Neural progenitor cell (in vitro differentiated cells): Measurements from ENCODE around the gene PRUNE1. TPM values are rescaled to one million over a fixed set of nuclear protein-coding genes. Genes with fewer than 3 reads are reported as not detected.

Experiments
- DNase-seq: peaks from one replicate; pipeline ENCODE4 v3.0.0-alpha.2; 2016; ENCODE audit warnings: low spot score
- H2AFZ ChIP-seq: fragments of 200-600 bp; sonication (generic); replicated peaks from 2 replicates; pipeline ENCODE4 v1.6.1; 2016; ENCODE audit warnings: antibody characterized with exemption
- H3F3A ChIP-seq: fragments of 200-600 bp; sonication (generic); 2 replicates; pipeline ENCODE4 v1.6.1; 2016; ENCODE audit warnings: antibody characterized with exemption, low read depth
- H3K27ac ChIP-seq: fragments of 200-600 bp; sonication (generic); 2 replicates; pipeline ENCODE4 v1.5.1; 2016; ENCODE audit warnings: mild to moderate bottlenecking
- H3K27me3 ChIP-seq: fragments of 200-600 bp; sonication (generic); 2 replicates; pipeline ENCODE4 v1.6.1; 2016; ENCODE audit warnings: mild to moderate bottlenecking, moderate library complexity
- H3K36me3 ChIP-seq: fragments of 200-600 bp; sonication (generic); 2 replicates; pipeline ENCODE4 v1.5.1; 2016
- H3K4me1 ChIP-seq: fragments of 200-600 bp; sonication (generic); 2 replicates; pipeline ENCODE4 v1.6.1; 2016; ENCODE audit warnings: mixed run types
- H3K4me2 ChIP-seq: fragments of 200-600 bp; sonication (generic); 2 replicates; pipeline ENCODE4 v1.6.1; 2016
- H3K4me3 ChIP-seq: fragments of 200-600 bp; sonication (generic); 2 replicates; pipeline ENCODE4 v1.5.1; 2016
- H3K79me2 ChIP-seq: fragments of 200-600 bp; sonication (generic); 2 replicates; pipeline ENCODE4 v1.6.1; 2016; ENCODE audit warnings: low read depth
- H3K9ac ChIP-seq: fragments of 200-600 bp; sonication (generic); 2 replicates; pipeline ENCODE4 v1.6.1; 2016
- H3K9me3 ChIP-seq: fragments of 200-600 bp; sonication (generic); 2 replicates; pipeline ENCODE4 v1.5.1; 2016; ENCODE audit warnings: low read depth
- H4K20me1 ChIP-seq: fragments of 200-600 bp; sonication (generic); 2 replicates; pipeline ENCODE4 v1.6.1; 2016; ENCODE audit warnings: low read depth
- H3K27ac Mint-ChIP-seq: 3 replicates; pipeline ENCODE4 v1.8.0; 2021; ENCODE audit warnings: mixed read lengths
- H3K27me3 Mint-ChIP-seq: 2 replicates; pipeline ENCODE4 v1.8.0; 2022; ENCODE audit warnings: low read depth, mild to moderate bottlenecking, inconsistent platforms, moderate library complexity, mixed read lengths; ENCODE audit not compliant: insufficient read depth
- H3K36me3 Mint-ChIP-seq: 3 replicates; pipeline ENCODE4 v1.8.0; 2021; ENCODE audit warnings: mixed read lengths
- H3K4me1 Mint-ChIP-seq: 3 replicates; pipeline ENCODE4 v1.8.0; 2021; ENCODE audit warnings: mixed read lengths
- H3K4me3 Mint-ChIP-seq: 3 replicates; pipeline ENCODE4 v1.8.0; 2021; ENCODE audit warnings: mild to moderate bottlenecking, moderate library complexity, mixed read lengths
- H3K9me3 Mint-ChIP-seq: 3 replicates; pipeline ENCODE4 v1.8.0; 2020; ENCODE audit warnings: mixed read lengths
- CTCF ChIP-seq: fragments of 200-600 bp; sonication (generic); IDR thresholded peaks from 2 replicates; pipeline ENCODE4 v1.5.1; 2017; ENCODE audit warnings: antibody characterized with exemption, mild to moderate bottlenecking
- EZH2 ChIP-seq: fragments of 200-600 bp; sonication (generic); IDR thresholded peaks from 2 replicates; pipeline ENCODE4 v1.6.1; 2017; ENCODE audit warnings: antibody characterized with exemption, mild to moderate bottlenecking, moderate library complexity
- EZH2phosphoT487 ChIP-seq: fragments of 200-600 bp; sonication (generic); IDR thresholded peaks from 2 replicates; pipeline ENCODE4 v1.6.1; 2017; ENCODE audit warnings: antibody characterized with exemption
- total RNA-seq: library from RNA; depleted of rRNA; stranded (reverse); fragments of >200 nt; gene quantifications from 2 replicates; pipeline ENCODE4 v1.2.3, GENCODE V29; 2015; ENCODE audit warnings: low replicate concordance

PRUNE1 gene
- total RNA-seq, 1 donor from 2014 or later, result 27.0 TPM

- H3K79me2 ChIP-seq, result peaks cover 11% of the 10 kb centered on the region
- Mint-ChIP-seq H3K36me3 (peaks cover 3% of the 10 kb centered on the region), H3K9me3 (no peaks in the 10 kb centered on the region), H3K27me3 (peaks cover 4% of the 10 kb centered on the region), H3K4me1 (peaks cover 46% of the 10 kb centered on the region), H3K27ac (peak overlapping the region; percentile 92), H3K4me3 (peak overlapping the region; percentile 97)
- H3K27ac ChIP-seq, result no peak overlapping the region
- H3K36me3 ChIP-seq, result no peaks in the 10 kb centered on the region
- no peak overlapping the region for H2AFZ ChIP-seq
- TF ChIP-seq EZH2phosphoT487, result no peak
- DNase-seq, result no peak
- H3K4me1 ChIP-seq, result peaks cover 21% of the 10 kb centered on the region
- H3F3A ChIP-seq, result peaks cover 25% of the 10 kb centered on the region
- peak overlapping the region; percentile 82 for H3K4me2 ChIP-seq
- peak overlapping the region; percentile 76 for H3K4me3 ChIP-seq
- no peaks in the 10 kb centered on the region for H4K20me1 ChIP-seq
- H3K9ac ChIP-seq, result no peak overlapping the region
- H3K9me3 ChIP-seq, result no peaks in the 10 kb centered on the region
- no peaks in the 10 kb centered on the region for H3K27me3 ChIP-seq
These were observed 948 bp downstream of the PRUNE1 start for GRCh38 chr1:151009206-151009587.

GRCh38 chr1:151009674-151010345, 1.6 kb downstream of the PRUNE1 start:
- Mint-ChIP-seq H3K4me3 (peak overlapping the region; percentile 97), H3K27ac (no peak overlapping the region), H3K36me3 (peaks cover 3% of the 10 kb centered on the region)

GRCh38 chr1:151010346-151010726, 2.1 kb downstream of the PRUNE1 start:
- H3K27me3 ChIP-seq, result no peaks in the 10 kb centered on the region
- Mint-ChIP-seq H3K36me3 (peaks cover 3% of the 10 kb centered on the region), H3K27me3 (peaks cover 4% of the 10 kb centered on the region), H3K9me3 (no peaks in the 10 kb centered on the region), H3K27ac (no peak overlapping the region), H3K4me3 (peak overlapping the region; percentile 97), H3K4me1 (peaks cover 39% of the 10 kb centered on the region)
- no peak overlapping the region for H3K9ac ChIP-seq
- peaks cover 21% of the 10 kb centered on the region for H3K4me1 ChIP-seq
- no peaks in the 10 kb centered on the region for H3K36me3 ChIP-seq
- no peak overlapping the region for H3K4me2 ChIP-seq
- DNase-seq, result no peak
- no peak overlapping the region for H2AFZ ChIP-seq
- peaks cover 11% of the 10 kb centered on the region for H3K79me2 ChIP-seq
- no peaks in the 10 kb centered on the region for H4K20me1 ChIP-seq
- H3K9me3 ChIP-seq, result no peaks in the 10 kb centered on the region
- TF ChIP-seq EZH2 (no peak), EZH2phosphoT487 (no peak), CTCF (no peak)
- no peak overlapping the region for H3K27ac ChIP-seq
- peaks cover 25% of the 10 kb centered on the region for H3F3A ChIP-seq
- H3K4me3 ChIP-seq, result no peak overlapping the region

More at GRCh38 chr1:151009674-151010345, 1.6 kb downstream of the PRUNE1 start:
- H3K36me3 ChIP-seq, result no peaks in the 10 kb centered on the region
- peaks cover 4% of the 10 kb centered on the region for H3K27me3 Mint-ChIP-seq
- H3K4me2 ChIP-seq, result peak overlapping the region; percentile 82
- H3K4me1 ChIP-seq, result peaks cover 21% of the 10 kb centered on the region
- H3K9me3 Mint-ChIP-seq, result no peaks in the 10 kb centered on the region
- H3K27ac ChIP-seq, result no peak overlapping the region
- DNase-seq, result no peak
- no peaks in the 10 kb centered on the region for H3K27me3 ChIP-seq
- no peak for TF ChIP-seq EZH2phosphoT487
- no peak for TF ChIP-seq CTCF
- no peaks in the 10 kb centered on the region for H4K20me1 ChIP-seq
- H3K79me2 ChIP-seq, result peaks cover 11% of the 10 kb centered on the region
- H3K4me3 ChIP-seq, result peak overlapping the region; percentile 76
- H3K9ac ChIP-seq, result no peak overlapping the region
- H3K4me1 Mint-ChIP-seq, result peaks cover 42% of the 10 kb centered on the region
- no peak overlapping the region for H2AFZ ChIP-seq
- no peaks in the 10 kb centered on the region for H3K9me3 ChIP-seq
- H3F3A ChIP-seq, result peaks cover 25% of the 10 kb centered on the region

- H3K4me1 ChIP-seq, result peaks cover 18% of the 10 kb centered on the region
- no peaks in the 10 kb centered on the region for H3K9me3 ChIP-seq
- Mint-ChIP-seq H3K27me3 (peaks cover 4% of the 10 kb centered on the region), H3K4me3 (no peak overlapping the region), H3K36me3 (peaks cover 3% of the 10 kb centered on the region), H3K27ac (no peak overlapping the region), H3K4me1 (peaks cover 29% of the 10 kb centered on the region), H3K9me3 (no peaks in the 10 kb centered on the region)
- H3K4me2 ChIP-seq, result no peak overlapping the region
- H3K9ac ChIP-seq, result no peak overlapping the region
- no peak overlapping the region for H3K4me3 ChIP-seq
- H3K27me3 ChIP-seq, result no peaks in the 10 kb centered on the region
- TF ChIP-seq EZH2phosphoT487, result no peak
- TF ChIP-seq EZH2, result no peak
- TF ChIP-seq CTCF, result no peak
- H2AFZ ChIP-seq, result no peak overlapping the region
- DNase-seq, result no peak
- no peaks in the 10 kb centered on the region for H3K36me3 ChIP-seq
- H3K27ac ChIP-seq, result no peak overlapping the region
- no peaks in the 10 kb centered on the region for H4K20me1 ChIP-seq
- peaks cover 11% of the 10 kb centered on the region for H3K79me2 ChIP-seq
- H3F3A ChIP-seq, result peaks cover 18% of the 10 kb centered on the region
These were observed 3.1 kb downstream of the PRUNE1 start for GRCh38 chr1:151011154-151011850.
